ENCODE measurements around the gene UBN2. TPM values are rescaled to one million over a fixed set of nuclear protein-coding genes. Genes with fewer than 3 reads are reported as not detected.

Gene UBN2
- total and polyA plus RNA-seq, 2 of the 13 experiments (the other 11 are each of a cell fraction or from before 2014, with no cell fraction given): 5.6 to 5.7 TPM

DNA sequence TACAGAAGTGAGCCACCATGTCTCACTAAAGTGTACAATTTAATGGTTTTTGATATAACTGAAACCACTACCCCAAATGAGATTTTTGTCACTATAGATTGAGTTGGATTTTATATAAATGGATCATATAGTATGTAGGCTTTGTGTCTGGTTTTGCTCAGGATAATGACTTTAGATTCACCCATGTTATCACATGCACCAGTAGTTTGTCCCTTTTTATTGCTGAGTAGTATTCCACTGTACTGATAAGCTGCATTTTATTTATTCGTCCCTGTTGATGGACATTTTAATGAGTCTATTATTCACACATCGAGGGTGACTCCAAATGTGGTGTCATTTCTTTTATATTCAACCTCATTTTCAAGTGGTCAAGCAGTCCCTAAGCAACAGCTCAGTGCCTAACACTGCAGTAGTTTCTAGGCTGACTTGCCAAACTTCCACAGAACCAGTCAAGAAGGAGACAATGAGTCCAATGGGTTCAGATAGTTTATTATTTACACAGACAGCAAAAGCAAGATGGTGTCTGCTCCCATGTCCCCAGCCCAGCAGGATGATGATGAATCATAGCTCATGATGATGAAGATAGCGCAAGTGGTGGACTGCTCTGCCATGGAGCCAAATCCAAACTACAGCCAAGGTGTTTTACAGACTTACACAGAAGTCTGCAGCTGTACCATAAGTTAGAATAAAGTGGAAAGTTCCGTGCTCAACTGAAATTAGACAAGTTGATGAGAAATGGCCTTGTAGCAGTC, 103.5 kb downstream of the UBN2 start:
- DNase-seq (ENCODE audit: low spot score) (no peak), ATAC-seq (no peak), FAIRE-seq (no peak)
- POLR2A ChIA-PET: interaction anchor here (1.3 kb wide), 1 partner anchor 25 kb away, joined by 3 read pairs; the partner anchor contains the start of gene LUC7L2
- Histone ChIP-seq H3K27me3 (ENCODE audit: control insufficient read depth in 1 of 2, insufficient read depth in 2 of 2, low read length in 2 of 2) (no peaks in the 10 kb centered on the region), H3K4me3 (replicated peaks in 1 of 3; ENCODE audit: insufficient read depth in 1 of 3, low read depth in 2 of 3, low read length in 3 of 3) (no peak overlapping the region), H3K27ac (ENCODE audit: extremely low read length, insufficient read depth, low read length) (no peak overlapping the region), H3K36me3 (replicated peaks in 1 of 2; ENCODE audit: control insufficient read depth in 1 of 2, insufficient read depth in 2 of 2, low read length in 2 of 2) (no peaks in the 10 kb centered on the region), H2AFZ (ENCODE audit: low read length) (no peak overlapping the region), H3K9ac (ENCODE audit: insufficient read depth, low read depth, low read length) (no peak overlapping the region), H3K79me2 (ENCODE audit: insufficient read depth, low read length) (no peaks in the 10 kb centered on the region), H3K4me2 (ENCODE audit: low read depth, low read length) (no peak overlapping the region), H3K9me3 (ENCODE audit: low read length) (no peaks in the 10 kb centered on the region), H4K20me1 (ENCODE audit: insufficient read depth, low read length) (no peaks in the 10 kb centered on the region), H3K4me1 (ENCODE audit: insufficient read depth, low read length) (peaks cover 18% of the 10 kb centered on the region)
- no peak for TF ChIP-seq NFYB (CRISPR knock-in tag; IDR thresholded peaks at IDR 0.05)
- no peak for TF ChIP-seq NFATC3 (CRISPR knock-in tag; IDR thresholded peaks at IDR 0.05)
- TF ChIP-seq ZNF333 (CRISPR knock-in tag; IDR thresholded peaks at IDR 0.05; ENCODE audit: borderline replicate concordance): no peak
- no peak for TF ChIP-seq ZNF776 (CRISPR knock-in tag; IDR thresholded peaks at IDR 0.05)
- no peak for TF ChIP-seq FOXJ3 (CRISPR knock-in tag; IDR thresholded peaks at IDR 0.05; ENCODE audit: borderline replicate concordance)
- TF ChIP-seq, protein P1, sequence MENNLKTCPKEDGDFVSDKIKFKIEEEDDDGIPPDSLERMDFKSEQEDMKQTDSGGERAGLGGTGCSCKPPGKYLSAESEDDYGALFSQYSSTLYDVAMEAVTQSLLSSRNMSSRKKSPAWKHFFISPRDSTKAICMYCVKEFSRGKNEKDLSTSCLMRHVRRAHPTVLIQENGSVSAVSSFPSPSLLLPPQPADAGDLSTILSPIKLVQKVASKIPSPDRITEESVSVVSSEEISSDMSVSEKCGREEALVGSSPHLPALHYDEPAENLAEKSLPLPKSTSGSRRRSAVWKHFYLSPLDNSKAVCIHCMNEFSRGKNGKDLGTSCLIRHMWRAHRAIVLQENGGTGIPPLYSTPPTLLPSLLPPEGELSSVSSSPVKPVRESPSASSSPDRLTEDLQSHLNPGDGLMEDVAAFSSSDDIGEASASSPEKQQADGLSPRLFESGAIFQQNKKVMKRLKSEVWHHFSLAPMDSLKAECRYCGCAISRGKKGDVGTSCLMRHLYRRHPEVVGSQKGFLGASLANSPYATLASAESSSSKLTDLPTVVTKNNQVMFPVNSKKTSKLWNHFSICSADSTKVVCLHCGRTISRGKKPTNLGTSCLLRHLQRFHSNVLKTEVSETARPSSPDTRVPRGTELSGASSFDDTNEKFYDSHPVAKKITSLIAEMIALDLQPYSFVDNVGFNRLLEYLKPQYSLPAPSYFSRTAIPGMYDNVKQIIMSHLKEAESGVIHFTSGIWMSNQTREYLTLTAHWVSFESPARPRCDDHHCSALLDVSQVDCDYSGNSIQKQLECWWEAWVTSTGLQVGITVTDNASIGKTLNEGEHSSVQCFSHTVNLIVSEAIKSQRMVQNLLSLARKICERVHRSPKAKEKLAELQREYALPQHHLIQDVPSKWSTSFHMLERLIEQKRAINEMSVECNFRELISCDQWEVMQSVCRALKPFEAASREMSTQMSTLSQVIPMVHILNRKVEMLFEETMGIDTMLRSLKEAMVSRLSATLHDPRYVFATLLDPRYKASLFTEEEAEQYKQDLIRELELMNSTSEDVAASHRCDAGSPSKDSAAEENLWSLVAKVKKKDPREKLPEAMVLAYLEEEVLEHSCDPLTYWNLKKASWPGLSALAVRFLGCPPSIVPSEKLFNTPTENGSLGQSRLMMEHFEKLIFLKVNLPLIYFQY (CRISPR knock-in tag; IDR thresholded peaks at IDR 0.05; ENCODE audit: borderline replicate concordance): no peak
- TF ChIP-seq SMC3 (IDR thresholded peaks at IDR 0.05; ENCODE audit: low read length): no peak
- TF ChIP-seq GABPA (IDR thresholded peaks at IDR 0.05; ENCODE audit: low read depth, low read length): no peak
- TF ChIP-seq GABPA (CRISPR knock-in tag; IDR thresholded peaks at IDR 0.05; ENCODE audit: low read depth): no peak
- TF ChIP-seq ZFP41 (CRISPR knock-in tag; IDR thresholded peaks at IDR 0.05; ENCODE audit: borderline replicate concordance): no peak
- no peak for TF ChIP-seq ATAD3A (CRISPR knock-in tag; IDR thresholded peaks at IDR 0.05)
- no peak for TF ChIP-seq CBFB (CRISPR knock-in tag; IDR thresholded peaks at IDR 0.05)
- TF ChIP-seq SOX13 (IDR thresholded peaks at IDR 0.05): no peak
- TF ChIP-seq SOX13 (CRISPR knock-in tag; conservative IDR thresholded peaks at IDR 0.05 in 1 of 2, IDR thresholded peaks at IDR 0.05 in 1 of 2): no peak
- TF ChIP-seq HOXA9 (CRISPR knock-in tag; IDR thresholded peaks at IDR 0.05; ENCODE audit: borderline replicate concordance): no peak
- no peak for TF ChIP-seq YEATS4 (CRISPR knock-in tag; IDR thresholded peaks at IDR 0.05; ENCODE audit: borderline replicate concordance)
- no peak for TF ChIP-seq SP140L (CRISPR knock-in tag; IDR thresholded peaks at IDR 0.05; ENCODE audit: borderline replicate concordance)
- TF ChIP-seq PRPF4 (IDR thresholded peaks at IDR 0.05; ENCODE audit: low read depth, low read length, poor library complexity, severe bottlenecking): no peak
- WGBS (ENCODE audit: low lambda C conversion rate): 80% methylated on average over 4 of the region's 4 CpGs
- CTCF ChIA-PET (ENCODE audit: low intra/inter-chr PET ratio, low total read pairs): no interaction called here
- no TSS peak for BruUV-seq (replicated peaks)
- intact Hi-C loops (cut with micrococcal nuclease; ENCODE audit: unreplicated experiment) (loop anchor here (10.0 kb wide), 1 partner anchor 100 kb away; the partner anchor contains the start of gene UBN2), in situ Hi-C loops (cut with HindIII; ENCODE audit: extremely low pct_ligation_motif_present, low pct_unique_long_range_greater_than_20kb) (no loop called here)
